ENCODE data around the gene MICALL2. TPM values are rescaled to one million over a fixed set of nuclear protein-coding genes. Genes with fewer than 3 reads are reported as not detected.

MICALL2 gene
- total and polyA plus RNA-seq, 3 donors from 2014 or later, result 13.4 to 39.4 (median 29.4) TPM

DNA sequence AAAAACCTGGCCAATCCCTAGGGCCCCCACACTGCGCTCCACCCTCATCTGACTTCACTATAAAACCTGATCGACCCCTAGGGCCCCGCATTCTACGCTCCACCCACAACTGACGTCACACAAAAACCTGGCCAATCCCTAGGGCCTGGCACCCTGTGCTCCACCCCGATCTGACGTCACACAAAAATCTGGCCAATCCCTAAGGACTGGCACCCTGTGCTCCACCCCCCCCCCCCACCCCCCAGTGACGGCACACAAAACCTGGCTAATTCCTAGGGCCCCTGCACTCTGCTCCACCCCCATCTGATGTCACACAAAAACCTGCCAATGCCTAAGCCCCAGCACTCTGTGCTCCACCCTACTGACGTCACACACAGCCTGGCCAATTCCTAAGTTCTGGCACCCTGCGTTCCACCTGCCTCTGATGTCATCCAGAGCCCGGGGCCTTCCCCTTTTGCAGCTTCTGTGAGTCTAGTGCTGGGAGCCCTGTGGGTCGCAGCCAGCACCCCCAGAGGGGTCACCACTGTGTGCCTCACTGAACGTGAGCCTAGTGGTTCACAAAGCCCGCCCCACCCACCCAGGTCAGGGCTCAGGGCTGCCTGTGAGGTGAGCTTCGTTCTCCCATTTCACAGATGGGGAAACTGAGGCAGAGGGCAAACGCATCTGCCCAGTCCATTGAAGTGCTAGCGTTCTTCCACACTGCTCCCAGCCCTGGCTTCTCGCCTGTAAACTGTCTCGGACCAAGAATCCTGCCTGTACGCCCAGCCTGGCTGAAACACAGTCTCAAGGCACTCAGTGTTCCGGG is 40.6 kb downstream of the MICALL2 start:
- no peak overlapping the region for H3K27ac ChIP-seq
- H3K4me3 ChIP-seq, result no peak overlapping the region
- TF ChIP-seq, protein P1, sequence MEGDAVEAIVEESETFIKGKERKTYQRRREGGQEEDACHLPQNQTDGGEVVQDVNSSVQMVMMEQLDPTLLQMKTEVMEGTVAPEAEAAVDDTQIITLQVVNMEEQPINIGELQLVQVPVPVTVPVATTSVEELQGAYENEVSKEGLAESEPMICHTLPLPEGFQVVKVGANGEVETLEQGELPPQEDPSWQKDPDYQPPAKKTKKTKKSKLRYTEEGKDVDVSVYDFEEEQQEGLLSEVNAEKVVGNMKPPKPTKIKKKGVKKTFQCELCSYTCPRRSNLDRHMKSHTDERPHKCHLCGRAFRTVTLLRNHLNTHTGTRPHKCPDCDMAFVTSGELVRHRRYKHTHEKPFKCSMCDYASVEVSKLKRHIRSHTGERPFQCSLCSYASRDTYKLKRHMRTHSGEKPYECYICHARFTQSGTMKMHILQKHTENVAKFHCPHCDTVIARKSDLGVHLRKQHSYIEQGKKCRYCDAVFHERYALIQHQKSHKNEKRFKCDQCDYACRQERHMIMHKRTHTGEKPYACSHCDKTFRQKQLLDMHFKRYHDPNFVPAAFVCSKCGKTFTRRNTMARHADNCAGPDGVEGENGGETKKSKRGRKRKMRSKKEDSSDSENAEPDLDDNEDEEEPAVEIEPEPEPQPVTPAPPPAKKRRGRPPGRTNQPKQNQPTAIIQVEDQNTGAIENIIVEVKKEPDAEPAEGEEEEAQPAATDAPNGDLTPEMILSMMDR (IDR thresholded peaks at IDR 0.05), result no peak
- TF ChIP-seq POLR2A (IDR thresholded peaks at IDR 0.05), result no peak
- H3K36me3 ChIP-seq (ENCODE audit: low read depth, missing control alignments), result no peaks in the 10 kb centered on the region
- H3K27me3 ChIP-seq, result no peaks in the 10 kb centered on the region
- no peaks in the 10 kb centered on the region for H3K9me3 ChIP-seq
- no peaks in the 10 kb centered on the region for H3K4me1 ChIP-seq
- intact Hi-C loops (cut with DNase I; ENCODE audit: low total_unique reads), result no loop called here
- WGBS, 2 donors, result 40 to 52% methylated on average over 18 to 21 of the region's 21 CpGs
- peak; percentile 72 for DNase-seq

GRCh38 chr7:1415389-1415990 is 43.8 kb downstream of the MICALL2 start:
- Histone ChIP-seq H3K4me3 (no peak overlapping the region), H3K27me3 (no peaks in the 10 kb centered on the region), H3K9me3 (no peaks in the 10 kb centered on the region), H3K4me1 (peaks cover 6% of the 10 kb centered on the region), H3K36me3 (ENCODE audit: low read depth, missing control alignments) (no peaks in the 10 kb centered on the region), H3K27ac (no peak overlapping the region)
- WGBS, 2 donors, result 74 to 86% methylated on average over 2 of the region's 2 CpGs
- no peak for DNase-seq
- TF ChIP-seq, protein P1 (IDR thresholded peaks at IDR 0.05), result no peak
- no peak for TF ChIP-seq POLR2A (IDR thresholded peaks at IDR 0.05)
- intact Hi-C loops (cut with DNase I; ENCODE audit: low total_unique reads), result no loop called here

GRCh38 chr7:1413936-1414639 is 45.2 kb downstream of the MICALL2 start:
- TF ChIP-seq POLR2A (IDR thresholded peaks at IDR 0.05), result no peak
- TF ChIP-seq, protein P1 (IDR thresholded peaks at IDR 0.05), result no peak
- intact Hi-C loops (cut with DNase I; ENCODE audit: low total_unique reads), result no loop called here
- 55 to 58% methylated on average over 4 to 17 of the region's 21 CpGs for WGBS, 2 donors
- Histone ChIP-seq H3K27ac (no peak overlapping the region), H3K9me3 (no peaks in the 10 kb centered on the region), H3K4me1 (peaks cover 6% of the 10 kb centered on the region), H3K27me3 (no peaks in the 10 kb centered on the region), H3K36me3 (ENCODE audit: low read depth, missing control alignments) (no peaks in the 10 kb centered on the region), H3K4me3 (no peak overlapping the region)
- DNase-seq, result no peak

- Histone ChIP-seq H3K27ac (no peak overlapping the region), H3K4me3 (peak overlapping the region in 1 of 2 donors; percentile 45), H3K4me1 (peaks cover 6% of the 10 kb centered on the region), H3K9me3 (no peaks in the 10 kb centered on the region), H3K27me3 (no peaks in the 10 kb centered on the region), H3K36me3 (ENCODE audit: low read depth, missing control alignments) (no peaks in the 10 kb centered on the region)
- TF ChIP-seq POLR2A (IDR thresholded peaks at IDR 0.05), result no peak
- TF ChIP-seq, protein P1 (IDR thresholded peaks at IDR 0.05), result peak; percentile 44 to 81 (median 67)
- intact Hi-C loops (cut with DNase I; ENCODE audit: low total_unique reads), result no loop called here
- WGBS, 2 donors, result 9 to 37% methylated on average over 9 to 56 of the region's 65 CpGs
- peak; percentile 94 for DNase-seq
These were observed 46.7 kb downstream of the MICALL2 start for GRCh38 chr7:1412322-1413261.

Data from testis (tissue), 3 donors.